HepG2 (cell line): Measurements from ENCODE around the gene WFDC1. TPM values are rescaled to one million over a fixed set of nuclear protein-coding genes. Genes with fewer than 3 reads are reported as not detected.

Source experiments
- ATAC-seq: fragments of 200-7000 bp; cut with Tn5 transposase; 3 replicates; pipeline ENCODE4 v1.9.1; 2020; ENCODE audit warnings: mild to moderate bottlenecking, moderate library complexity
- BruUV-seq: library from RNA; stranded (reverse); fragments of 400-500 nt; replicated peaks from 2 replicates; lab custom pipeline; 2021; lab: Mats Ljungman, UMichigan
- CTCF ChIA-PET: fragments of 300-600 bp; formaldehyde crosslinking; extraction: SDS; loops from one replicate; lab custom pipeline; 2021; ENCODE audit warnings: low total read pairs, inconsistent platforms, low intra/inter-chr PET ratio; lab: Yijun Ruan, JAX
- POLR2A ChIA-PET: fragments of 350-600 bp; sonication (Branson Sonifier 250); formaldehyde crosslinking; loops from one replicate; lab custom pipeline; 2020; ENCODE audit warnings: antibody characterized with exemption, inconsistent platforms; lab: Yijun Ruan, JAX
- DNase-seq: peaks from one replicate; pipeline ENCODE4 v3.0.0-alpha.2; 2015; ENCODE audit warnings: low spot score
- FAIRE-seq: peaks from 3 replicates; lab custom pipeline; 2011; peaks lifted over from hg19 to GRCh38; lab: Jason Lieb, UNC
- H2AFZ ChIP-seq: one replicate; pipeline ENCODE4 v1.6.1; 2011; ENCODE audit warnings: low read length, inconsistent platforms
- H3K27ac ChIP-seq: fragments of 300-600 bp; 3 replicates; pipeline ENCODE4 v1.8.0; 2011; ENCODE audit warnings: mixed run types, mild to moderate bottlenecking, mixed read lengths, low read length, inconsistent platforms; ENCODE audit not compliant: insufficient read depth; ENCODE audit errors: extremely low read length
- H3K27me3 ChIP-seq, 2 experiments: fragments of 200-600 bp in 1 of 2; 2 replicates in 1 of 2; 3 replicates in 1 of 2; pipeline versions ENCODE4 v1.6.0 to v1.8.0; 2011; ENCODE audit warnings: low read length in 2 of 2, mild to moderate bottlenecking in 2 of 2, moderate library complexity in 2 of 2, inconsistent platforms in 1 of 2; ENCODE audit not compliant: insufficient read depth in 2 of 2, control insufficient read depth in 1 of 2
- H3K36me3 ChIP-seq, 2 experiments: fragments of 200-600 bp in 1 of 2; replicated peaks in 1 of 2; 2 replicates in 1 of 2; 3 replicates in 1 of 2; pipeline versions ENCODE4 v1.5.1 to v1.8.0; 2011; ENCODE audit warnings: low read length in 2 of 2, inconsistent platforms in 1 of 2; ENCODE audit not compliant: insufficient read depth in 2 of 2, control insufficient read depth in 1 of 2
- H3K4me1 ChIP-seq: 2 replicates; pipeline ENCODE4 v1.5.1; 2012; ENCODE audit warnings: low read length, inconsistent platforms; ENCODE audit not compliant: insufficient read depth
- H3K4me2 ChIP-seq: 2 replicates; pipeline ENCODE4 v1.6.0; 2011; ENCODE audit warnings: low read depth, low read length, inconsistent platforms
- H3K4me3 ChIP-seq, 3 experiments: fragments of 200-600 bp in 1 of 3; sonication (generic), shearing (Covaris generic) in 1 of 3; replicated peaks in 1 of 3; 2 replicates each; pipeline ENCODE4 v1.5.1; 2011 to 2016; ENCODE audit warnings: low read length in 3 of 3, inconsistent platforms in 2 of 3, low read depth in 2 of 3, mild to moderate bottlenecking in 2 of 3, control low read depth in 1 of 3, mixed read lengths in 1 of 3; ENCODE audit not compliant: insufficient read depth in 1 of 3
- H3K79me2 ChIP-seq: one replicate; pipeline ENCODE4 v1.6.1; 2011; ENCODE audit warnings: low read length, inconsistent platforms; ENCODE audit not compliant: insufficient read depth
- H3K9ac ChIP-seq: 2 replicates; pipeline ENCODE4 v1.6.0; 2011; ENCODE audit warnings: mild to moderate bottlenecking, low read depth, low read length, inconsistent platforms; ENCODE audit not compliant: insufficient read depth
- H3K9me3 ChIP-seq: 2 replicates; pipeline ENCODE4 v1.5.1; 2012; ENCODE audit warnings: mild to moderate bottlenecking, low read length
- H4K20me1 ChIP-seq: 2 replicates; pipeline ENCODE4 v1.6.0; 2011; ENCODE audit warnings: inconsistent platforms, mild to moderate bottlenecking, low read length, moderate library complexity; ENCODE audit not compliant: insufficient read depth
- CEBPB ChIP-seq: IDR thresholded peaks from 2 replicates; pipeline ENCODE4 v1.6.1; 2011; ENCODE audit warnings: low read depth, low read length, improper control_type of control experiment, borderline replicate concordance
- CHD4 ChIP-seq: fragments of 200-600 bp; sonication (generic); IDR thresholded peaks from 2 replicates; pipeline ENCODE4 v1.7.0; 2017; ENCODE audit warnings: mild to moderate bottlenecking, low read length, borderline replicate concordance
- HNRNPH1 ChIP-seq: fragments of 200-400 bp; formaldehyde crosslinking; optimal IDR thresholded peaks from 2 replicates; pipeline ENCODE3; 2017; ENCODE audit warnings: mild to moderate bottlenecking, low read depth, low read length
- KDM5B ChIP-seq: sonication (generic); formaldehyde crosslinking; IDR thresholded peaks from 2 replicates; pipeline ENCODE4 v1.4.0; 2020; ENCODE audit warnings: missing genetic modification reagents, mild to moderate bottlenecking, borderline replicate concordance
- SMAD3 ChIP-seq: sonication (generic); formaldehyde crosslinking; IDR thresholded peaks from 2 replicates; pipeline ENCODE4 v1.4.0; 2020; ENCODE audit warnings: missing genetic modification reagents
- ZNF546 ChIP-seq: sonication (generic); formaldehyde crosslinking; conservative IDR thresholded peaks from 2 replicates; pipeline ENCODE4 v1.8.1; 2023; ENCODE audit warnings: mild to moderate bottlenecking, missing genetic modification reagents
- ZNF549 ChIP-seq: sonication (generic); formaldehyde crosslinking; IDR thresholded peaks from 2 replicates; pipeline ENCODE4 v1.5.0; 2020; ENCODE audit warnings: missing genetic modification reagents
- ZNF766 ChIP-seq: sonication (generic); formaldehyde crosslinking; IDR thresholded peaks from 2 replicates; pipeline ENCODE4 v1.5.0; 2020; ENCODE audit warnings: missing genetic modification reagents, borderline replicate concordance
- WGBS: methylation state at CpG from one replicate; pipeline ENCODE4 v1.1.6; 2017; ENCODE audit warnings: low lambda C conversion rate; 5-methylcytosine and 5-hydroxymethylcytosine counted together
- in situ Hi-C: cut with HindIII; loops from 2 replicates; pipeline ENCODE4 v1.10.0; 2017; ENCODE audit warnings: low pct_unique_long_range_greater_than_20kb; ENCODE audit not compliant: extremely low pct_ligation_motif_present
- intact Hi-C: fragments of 100-400 bp; cut with micrococcal nuclease; formaldehyde crosslinking; loops from one replicate; pipeline ENCODE4 v1.10.0; 2022; ENCODE audit not compliant: unreplicated experiment
- polyA plus RNA-seq, 8 experiments: library from polyadenylated mRNA; depleted of rRNA in 3 of 8; stranded (reverse) in 7 of 8; unstranded in 1 of 8; fragments of >200 nt; fragmentation: Illumina TruSeq in 4 of 8; extraction: Trizol in 4 of 8; gene quantifications; 2 replicates each; pipeline versions ENCODE4 v1.2.1 to v1.2.3, GENCODE V29; 2011 to 2016; ENCODE audit warnings: low read depth in 4 of 8, missing spikeins in 1 of 8, mixed read lengths in 1 of 8; ENCODE audit not compliant: insufficient read depth in 1 of 8
- total RNA-seq, 5 experiments: library from RNA; depleted of rRNA; stranded (reverse); fragments of >200 nt; fragmentation: Illumina TruSeq; extraction: Trizol; gene quantifications; 2 replicates each; pipeline ENCODE4 v1.2.3, GENCODE V29; 2016; ENCODE audit warnings: low read depth in 1 of 5
- TF ChIP-seq, protein P1 (sequence below): sonication (generic); formaldehyde crosslinking; IDR thresholded peaks from 2 replicates; pipeline ENCODE4 v1.5.0; 2020; ENCODE audit warnings: missing genetic modification reagents

Gene WFDC1
- total and polyA plus RNA-seq, 2 of the 13 experiments (the other 11 are each of a cell fraction or from before 2014, with no cell fraction given) = not detected

DNA sequence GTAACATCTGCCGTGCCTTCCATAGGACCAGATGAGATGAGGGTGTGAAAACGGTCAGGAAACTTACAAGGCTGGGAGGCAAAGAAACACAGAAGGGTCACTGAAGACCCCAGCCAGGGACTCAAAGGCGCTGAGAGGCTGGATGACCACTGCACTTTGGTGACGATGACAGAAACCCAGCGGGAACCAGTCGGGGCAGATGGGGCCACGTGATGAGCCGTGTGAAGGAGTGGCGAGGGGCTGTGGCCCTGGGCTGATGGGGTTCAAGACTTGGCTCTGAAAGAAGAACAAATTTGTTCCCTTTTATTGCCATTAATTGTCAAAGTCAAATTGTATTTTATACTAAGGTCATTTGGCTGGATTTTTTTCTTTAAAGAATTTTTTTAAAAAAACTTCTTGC, 45.1 kb downstream of the WFDC1 start:
- intact Hi-C loops = no loop called here
- ChIA-PET CTCF (no interaction called here), POLR2A (no interaction called here)

GRCh38 chr16:84340325-84341040, 45.8 kb downstream of the WFDC1 start:
- ATAC-seq = peak; percentile 59
- CTCF ChIA-PET = no interaction called here
- in situ Hi-C loops (no loop called here), intact Hi-C loops (no loop called here)
- WGBS = 36% methylated on average over 13 of the region's 18 CpGs
- Histone ChIP-seq H3K27me3 (peaks cover 3 to 39% of the 10 kb centered on the region in 2 experiments), H3K79me2 (no peaks in the 10 kb centered on the region), H3K4me2 (no peak overlapping the region), H3K27ac (no peak overlapping the region), H3K9me3 (no peaks in the 10 kb centered on the region), H2AFZ (no peak overlapping the region), H3K9ac (no peak overlapping the region), H4K20me1 (no peaks in the 10 kb centered on the region), H3K36me3 (no peaks in the 10 kb centered on the region), H3K4me1 (no peaks in the 10 kb centered on the region), H3K4me3 (no peak overlapping the region)
- BruUV-seq = no TSS peak
- FAIRE-seq = no peak
- no peak for DNase-seq
- POLR2A ChIA-PET = no interaction called here
- TF ChIP-seq KDM5B (no peak), HNRNPH1 (no peak), CEBPB (peak; percentile 47; the same call in 1 of the 2 replicates), ZNF766 (CRISPR knock-in tag) (no peak), ZNF549 (CRISPR knock-in tag) (no peak)

More for the DNA sequence above, 45.1 kb downstream of the WFDC1 start:
- Histone ChIP-seq H3K4me1 (no peaks in the 10 kb centered on the region), H3K27ac (no peak overlapping the region), H3K9me3 (no peaks in the 10 kb centered on the region), H3K9ac (no peak overlapping the region), H3K79me2 (no peaks in the 10 kb centered on the region), H3K27me3 (peaks cover 3 to 35% of the 10 kb centered on the region in 2 experiments), H3K4me2 (no peak overlapping the region), H3K36me3 (no peaks in the 10 kb centered on the region), H2AFZ (no peak overlapping the region), H4K20me1 (no peaks in the 10 kb centered on the region), H3K4me3 (no peak overlapping the region)
- in situ Hi-C loops = no loop called here
- FAIRE-seq (no peak), ATAC-seq (no peak), DNase-seq (no peak)
- BruUV-seq = no TSS peak
- TF ChIP-seq, protein P1, sequence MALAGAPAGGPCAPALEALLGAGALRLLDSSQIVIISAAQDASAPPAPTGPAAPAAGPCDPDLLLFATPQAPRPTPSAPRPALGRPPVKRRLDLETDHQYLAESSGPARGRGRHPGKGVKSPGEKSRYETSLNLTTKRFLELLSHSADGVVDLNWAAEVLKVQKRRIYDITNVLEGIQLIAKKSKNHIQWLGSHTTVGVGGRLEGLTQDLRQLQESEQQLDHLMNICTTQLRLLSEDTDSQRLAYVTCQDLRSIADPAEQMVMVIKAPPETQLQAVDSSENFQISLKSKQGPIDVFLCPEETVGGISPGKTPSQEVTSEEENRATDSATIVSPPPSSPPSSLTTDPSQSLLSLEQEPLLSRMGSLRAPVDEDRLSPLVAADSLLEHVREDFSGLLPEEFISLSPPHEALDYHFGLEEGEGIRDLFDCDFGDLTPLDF (CRISPR knock-in tag) = no peak
- TF ChIP-seq CHD4 (no peak), ZNF546 (CRISPR knock-in tag) (no peak), SMAD3 (CRISPR knock-in tag) (no peak)
- 15% methylated on average over 9 of the region's 9 CpGs for WGBS
